Neural cell (in vitro differentiated cells): ENCODE results near the gene RYR1. TPM values are rescaled to one million over a fixed set of nuclear protein-coding genes. Genes with fewer than 3 reads are reported as not detected.

ENCODE experiments used
- H2AFZ ChIP-seq: fragments of 200-600, 300-800 bp; sonication (generic), shearing (Covaris generic); 2 replicates; pipeline ENCODE4 v1.6.0; 2014; ENCODE audit warnings: low read depth, mild to moderate bottlenecking, antibody characterized with exemption, low read length, moderate library complexity
- H3F3A ChIP-seq: fragments of 200-600 bp; shearing (Covaris generic); 2 replicates; pipeline ENCODE4 v1.6.1; 2016; ENCODE audit warnings: mild to moderate bottlenecking, moderate library complexity, mixed read lengths, antibody characterized with exemption, low read length; ENCODE audit not compliant: insufficient read depth, poor library complexity, severe bottlenecking
- H3K27ac ChIP-seq: fragments of 200-600, 300-800 bp; sonication (generic), shearing (Covaris generic); 2 replicates; pipeline ENCODE4 v1.5.1; 2014; ENCODE audit warnings: mild to moderate bottlenecking, low read length, moderate library complexity
- H3K27me3 ChIP-seq: fragments of 300-800, 200-600 bp; sonication (generic), shearing (Covaris generic); 2 replicates; pipeline ENCODE4 v1.6.0; 2014; ENCODE audit warnings: mild to moderate bottlenecking, low read depth, low read length, moderate library complexity; ENCODE audit not compliant: insufficient read depth
- H3K36me3 ChIP-seq: fragments of 300-800, 200-600 bp; sonication (generic), shearing (Covaris generic); 2 replicates; pipeline ENCODE4 v1.5.1; 2014; ENCODE audit warnings: mild to moderate bottlenecking, antibody characterized with exemption, low read length, moderate library complexity; ENCODE audit not compliant: insufficient read depth
- H3K4me2 ChIP-seq: fragments of 300-800, 200-600 bp; sonication (generic), shearing (Covaris generic); 2 replicates; pipeline ENCODE4 v1.6.0; 2014; ENCODE audit warnings: mild to moderate bottlenecking, low read length
- H3K4me3 ChIP-seq: fragments of 300-800, 200-600 bp; sonication (generic), shearing (Covaris generic); 2 replicates; pipeline ENCODE4 v1.5.1; 2014; ENCODE audit warnings: mild to moderate bottlenecking, low read length, moderate library complexity
- H3K79me2 ChIP-seq: fragments of 200-600 bp; shearing (Covaris generic); replicated peaks from 2 replicates; pipeline ENCODE4 v1.6.0; 2014; ENCODE audit warnings: mild to moderate bottlenecking, low read length, moderate library complexity; ENCODE audit not compliant: insufficient read depth
- H3K9ac ChIP-seq: fragments of 300-800, 200-600 bp; sonication (generic), shearing (Covaris generic); 2 replicates; pipeline ENCODE4 v1.6.1; 2016; ENCODE audit warnings: mild to moderate bottlenecking, low read length, mixed read lengths
- H3K9me2 ChIP-seq: fragments of 200-600 bp; shearing (Covaris generic); 2 replicates; pipeline ENCODE4 v1.6.1; 2016; ENCODE audit warnings: mild to moderate bottlenecking, low read length, mixed read lengths; ENCODE audit not compliant: insufficient read depth
- H3K9me3 ChIP-seq: fragments of 200-600, 300-800 bp; sonication (generic), shearing (Covaris generic); 2 replicates; pipeline ENCODE4 v1.6.1; 2016; ENCODE audit warnings: mild to moderate bottlenecking, mixed run types, low read length, moderate library complexity, mixed read lengths
- H4K20me1 ChIP-seq: fragments of 200-600 bp; shearing (Covaris generic); 2 replicates; pipeline ENCODE4 v1.6.1; 2016; ENCODE audit warnings: mild to moderate bottlenecking, mixed run types; ENCODE audit not compliant: insufficient read depth
- CTCF ChIP-seq: fragments of 450-650 bp; IDR thresholded peaks from 2 replicates; pipeline ENCODE4 v1.5.1; 2014; ENCODE audit warnings: antibody characterized with exemption, mild to moderate bottlenecking, moderate library complexity; ENCODE audit not compliant: poor library complexity, severe bottlenecking
- EP300 ChIP-seq: fragments of 450-650 bp; conservative IDR thresholded peaks from 2 replicates; pipeline ENCODE4 v1.6.1; 2014; ENCODE audit warnings: antibody characterized with exemption, mild to moderate bottlenecking, moderate library complexity; ENCODE audit not compliant: poor library complexity, severe bottlenecking
- EZH2 ChIP-seq: fragments of 200-600, 300-800 bp; shearing (Covaris generic), sonication (generic); IDR thresholded peaks from 2 replicates; pipeline ENCODE4 v1.6.1; 2014; ENCODE audit warnings: antibody characterized with exemption, low read length, borderline replicate concordance, mild to moderate bottlenecking; ENCODE audit not compliant: insufficient read depth, poor library complexity, severe bottlenecking
- MXI1 ChIP-seq: fragments of 450-650 bp; conservative IDR thresholded peaks from 2 replicates; pipeline ENCODE4 v1.6.1; 2014; ENCODE audit warnings: antibody characterized with exemption, mild to moderate bottlenecking; ENCODE audit not compliant: poor library complexity, severe bottlenecking
- POLR2AphosphoS5 ChIP-seq: IDR thresholded peaks from 2 replicates; pipeline ENCODE4 v1.6.1; 2012
- RAD21 ChIP-seq: fragments of 450-650 bp; conservative IDR thresholded peaks from 2 replicates; pipeline ENCODE4 v1.6.1; 2014; ENCODE audit warnings: antibody characterized with exemption, mild to moderate bottlenecking, moderate library complexity
- REST ChIP-seq: IDR thresholded peaks from 2 replicates; pipeline ENCODE4 v1.6.1; 2012; ENCODE audit warnings: borderline replicate concordance
- SMC3 ChIP-seq: fragments of 450-650 bp; conservative IDR thresholded peaks from 2 replicates; pipeline ENCODE4 v1.6.1; 2014; ENCODE audit warnings: antibody characterized with exemption, mild to moderate bottlenecking, moderate library complexity; ENCODE audit not compliant: poor library complexity
- TAF1 ChIP-seq: IDR thresholded peaks from 2 replicates; pipeline ENCODE4 v1.6.1; 2012; ENCODE audit warnings: low read depth
- polyA plus RNA-seq: library from polyadenylated mRNA; depleted of rRNA; stranded (reverse); fragments of >200 nt; gene quantifications from 2 replicates; pipeline ENCODE4 v1.2.3, GENCODE V29; 2014

The RYR1 gene
- polyA plus RNA-seq, 1 donor from 2014 or later, result 0.69 TPM

- H3K79me2 ChIP-seq, result no peaks in the 10 kb centered on the region
- no peak for TF ChIP-seq EP300
- no peak for TF ChIP-seq EZH2
- no peak for TF ChIP-seq REST
- TF ChIP-seq TAF1, result no peak
- TF ChIP-seq MXI1, result no peak
- no peak for TF ChIP-seq CTCF
- no peak for TF ChIP-seq POLR2AphosphoS5
- TF ChIP-seq SMC3, result no peak
- TF ChIP-seq RAD21, result no peak
- no peaks in the 10 kb centered on the region for H3F3A ChIP-seq
- H3K36me3 ChIP-seq, result no peaks in the 10 kb centered on the region
- H2AFZ ChIP-seq, result no peak overlapping the region
- H3K9me2 ChIP-seq, result no peaks in the 10 kb centered on the region
- H3K27me3 ChIP-seq, result no peaks in the 10 kb centered on the region
- H3K27ac ChIP-seq, result no peak overlapping the region
- H3K4me3 ChIP-seq, result no peak overlapping the region
- H3K9me3 ChIP-seq, result no peaks in the 10 kb centered on the region
- no peaks in the 10 kb centered on the region for H4K20me1 ChIP-seq
- H3K4me2 ChIP-seq, result no peak overlapping the region
- no peak overlapping the region for H3K9ac ChIP-seq
These were observed 136.0 kb downstream of the RYR1 start for GRCh38 chr19:38569368-38569983.

- no peak for TF ChIP-seq REST
- TF ChIP-seq RAD21, result no peak
- TF ChIP-seq SMC3, result no peak
- TF ChIP-seq EP300, result no peak
- Histone ChIP-seq H3K9me2 (no peaks in the 10 kb centered on the region), H3K36me3 (no peaks in the 10 kb centered on the region), H3K79me2 (no peaks in the 10 kb centered on the region), H3K9ac (no peak overlapping the region), H4K20me1 (no peaks in the 10 kb centered on the region), H3F3A (no peaks in the 10 kb centered on the region), H3K4me3 (no peak overlapping the region), H3K9me3 (no peaks in the 10 kb centered on the region), H3K4me2 (no peak overlapping the region), H2AFZ (no peak overlapping the region), H3K27ac (no peak overlapping the region), H3K27me3 (no peaks in the 10 kb centered on the region)
These were observed 138.2 kb downstream of the RYR1 start for GRCh38 chr19:38571682-38572081.
